IMR-90 (cell line): ENCODE data around the gene HSPB6.
"Not testable (repeated sequence)": the region's sequence is repeated elsewhere in the genome, so short reads cannot be mapped to it uniquely, and the experiment has no call there.

ENCODE experiments used
- CEBPB ChIP-seq: IDR thresholded peaks from 2 replicates; pipeline ENCODE4 v1.6.1; 2012; ENCODE audit warnings: low read depth, low read length, improper control_type of control experiment
- CHD1 ChIP-seq: IDR thresholded peaks from 2 replicates; pipeline ENCODE4 v1.6.1; 2012; ENCODE audit warnings: low read depth, low read length, improper control_type of control experiment
- ELK1 ChIP-seq: fragments of 150-350 bp; IDR thresholded peaks from 2 replicates; pipeline ENCODE4 v1.6.1; 2016; ENCODE audit warnings: low read depth, mild to moderate bottlenecking, low read length, moderate library complexity, borderline replicate concordance
- FOS ChIP-seq: fragments of 150-350 bp; IDR thresholded peaks from 2 replicates; pipeline ENCODE4 v1.6.1; 2016; ENCODE audit warnings: low read depth, low read length
- MAFK ChIP-seq: IDR thresholded peaks from 2 replicates; pipeline ENCODE4 v1.6.1; 2012; ENCODE audit warnings: low read depth, low read length, improper control_type of control experiment
- MAZ ChIP-seq: IDR thresholded peaks from 2 replicates; pipeline ENCODE4 v1.6.1; 2012; ENCODE audit warnings: low read depth, mild to moderate bottlenecking, low read length, improper control_type of control experiment, moderate library complexity, borderline replicate concordance
- MXI1 ChIP-seq: IDR thresholded peaks from 2 replicates; pipeline ENCODE4 v1.6.1; 2012; ENCODE audit warnings: low read depth, mild to moderate bottlenecking, low read length, moderate library complexity, borderline replicate concordance
- NFE2L2 ChIP-seq: fragments of 150-350 bp; IDR thresholded peaks from 2 replicates; pipeline ENCODE4 v1.6.1; 2016; ENCODE audit warnings: low read depth, mild to moderate bottlenecking, low read length
- POLR2A ChIP-seq: IDR thresholded peaks from 2 replicates; pipeline ENCODE4 v1.6.1; 2012; ENCODE audit warnings: mild to moderate bottlenecking, low read depth, low read length
- RAD21 ChIP-seq: IDR thresholded peaks from 2 replicates; pipeline ENCODE4 v1.6.1; 2012; ENCODE audit warnings: low read length, improper control_type of control experiment
- RCOR1 ChIP-seq: IDR thresholded peaks from 2 replicates; pipeline ENCODE4 v1.6.1; 2012; ENCODE audit warnings: mild to moderate bottlenecking, low read length, improper control_type of control experiment; ENCODE audit not compliant: insufficient replicate concordance
- RFX5 ChIP-seq: IDR thresholded peaks from 2 replicates; pipeline ENCODE4 v1.8.0; 2012; ENCODE audit warnings: low read depth, mild to moderate bottlenecking, low read length, moderate library complexity
- SMC3 ChIP-seq: fragments of 150-350 bp; IDR thresholded peaks from 2 replicates; pipeline ENCODE4 v1.6.1; 2016; ENCODE audit warnings: low read depth, mild to moderate bottlenecking, antibody characterized with exemption, low read length, moderate library complexity
- TF ChIP-seq, protein P1 (sequence below): conservative IDR thresholded peaks from 2 replicates; pipeline ENCODE4 v1.5.1; 2012; ENCODE audit warnings: mild to moderate bottlenecking, low read depth, low read length, improper control_type of control experiment

DNA sequence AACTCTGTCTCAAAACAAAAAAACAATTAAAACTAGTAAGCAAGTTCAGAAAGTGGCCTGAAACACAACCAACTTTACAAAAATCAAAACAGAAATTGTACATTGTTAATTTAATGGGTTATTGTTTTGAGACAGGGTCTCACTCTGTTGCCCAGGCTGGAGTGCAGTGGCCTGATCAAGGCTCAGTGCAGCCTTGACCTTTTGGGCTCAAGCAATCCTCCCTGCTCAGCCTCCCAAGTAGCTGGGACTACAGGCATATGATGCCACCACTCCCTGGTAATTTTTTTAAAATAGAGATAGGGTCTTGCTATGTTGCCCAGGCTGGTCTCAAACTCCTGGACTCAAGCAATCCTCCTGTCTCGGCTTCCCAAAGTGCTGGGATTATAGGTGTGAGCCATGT is 38.7 kb upstream of the HSPB6 start:
- TF ChIP-seq, protein P1, sequence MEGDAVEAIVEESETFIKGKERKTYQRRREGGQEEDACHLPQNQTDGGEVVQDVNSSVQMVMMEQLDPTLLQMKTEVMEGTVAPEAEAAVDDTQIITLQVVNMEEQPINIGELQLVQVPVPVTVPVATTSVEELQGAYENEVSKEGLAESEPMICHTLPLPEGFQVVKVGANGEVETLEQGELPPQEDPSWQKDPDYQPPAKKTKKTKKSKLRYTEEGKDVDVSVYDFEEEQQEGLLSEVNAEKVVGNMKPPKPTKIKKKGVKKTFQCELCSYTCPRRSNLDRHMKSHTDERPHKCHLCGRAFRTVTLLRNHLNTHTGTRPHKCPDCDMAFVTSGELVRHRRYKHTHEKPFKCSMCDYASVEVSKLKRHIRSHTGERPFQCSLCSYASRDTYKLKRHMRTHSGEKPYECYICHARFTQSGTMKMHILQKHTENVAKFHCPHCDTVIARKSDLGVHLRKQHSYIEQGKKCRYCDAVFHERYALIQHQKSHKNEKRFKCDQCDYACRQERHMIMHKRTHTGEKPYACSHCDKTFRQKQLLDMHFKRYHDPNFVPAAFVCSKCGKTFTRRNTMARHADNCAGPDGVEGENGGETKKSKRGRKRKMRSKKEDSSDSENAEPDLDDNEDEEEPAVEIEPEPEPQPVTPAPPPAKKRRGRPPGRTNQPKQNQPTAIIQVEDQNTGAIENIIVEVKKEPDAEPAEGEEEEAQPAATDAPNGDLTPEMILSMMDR, result not testable (repeated sequence)
- not testable (repeated sequence) for TF ChIP-seq RAD21, RCOR1, POLR2A, RFX5, MAZ, CEBPB, NFE2L2, MXI1, SMC3, MAFK, CHD1, ELK1, FOS
